ENCODE measurements around the gene KCNE4.

The KCNE4 gene

DNA sequence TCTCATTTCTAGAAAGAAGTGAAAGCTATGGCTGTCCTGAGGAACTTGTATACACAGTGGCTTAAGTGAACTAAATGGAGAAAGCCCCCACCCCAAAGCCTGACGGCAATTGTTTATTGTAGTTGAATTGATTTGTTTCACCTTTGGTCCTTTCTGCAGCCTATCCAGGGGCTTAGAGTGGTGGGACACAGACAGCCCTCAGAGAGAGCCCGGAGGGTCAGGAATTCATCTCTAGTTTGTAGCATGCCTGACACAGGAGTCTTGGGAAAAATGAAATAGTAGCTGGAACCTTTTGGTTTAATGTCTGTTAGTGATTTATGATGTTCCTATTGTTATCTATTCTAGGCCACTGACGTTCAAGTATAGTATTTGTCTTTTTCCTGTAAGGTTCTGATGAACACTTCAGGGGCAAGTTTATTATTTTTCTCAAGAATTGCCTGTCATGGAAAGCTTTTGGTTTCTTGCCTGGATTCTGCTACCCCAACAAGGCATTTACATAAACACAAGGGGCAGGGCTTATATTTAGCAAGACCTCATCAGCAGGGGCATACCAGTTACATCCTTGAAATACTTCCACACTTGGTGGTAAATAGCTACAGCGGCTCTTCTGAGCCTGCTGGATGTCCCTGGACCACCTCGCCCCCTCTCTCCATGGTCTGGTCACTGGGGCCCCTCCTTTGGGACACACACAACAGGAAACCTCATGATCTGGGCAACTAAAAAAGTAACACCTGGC lies 44.4 kb downstream of the KCNE4 start:
- TF ChIP-seq GATA2 (IDR thresholded peaks at IDR 0.05; ENCODE audit: low read depth, low read length), result no peak
- no peak for TF ChIP-seq GATA3 (IDR thresholded peaks at IDR 0.05; ENCODE audit: low read depth, low read length)

GRCh38 chr2:223097888-223098383 lies 45.9 kb downstream of the KCNE4 start:
- no peak for TF ChIP-seq GATA3 (IDR thresholded peaks at IDR 0.05; ENCODE audit: low read depth, low read length)
- TF ChIP-seq GATA2 (IDR thresholded peaks at IDR 0.05; ENCODE audit: low read depth, low read length), result no peak

DNA sequence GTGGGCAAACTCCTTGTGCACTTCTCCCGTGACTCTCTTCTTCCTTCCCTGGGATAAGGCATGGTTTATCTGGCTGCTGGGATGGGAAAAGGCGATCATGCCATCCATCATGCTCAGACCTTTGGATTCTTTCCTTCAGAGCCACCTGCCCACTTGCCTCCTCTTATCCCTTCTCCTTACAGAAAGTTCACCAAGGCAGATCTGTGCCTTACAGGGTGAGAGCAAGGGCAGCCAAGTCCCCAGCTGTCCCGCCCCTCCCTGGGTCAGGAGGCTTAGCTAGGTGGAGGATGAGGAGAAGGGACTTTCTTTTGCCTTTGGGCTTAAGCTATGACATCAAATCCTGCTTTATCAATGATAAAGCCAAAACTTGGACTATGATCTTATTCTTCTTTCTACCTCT lies 47.6 kb downstream of the KCNE4 start:
- no peak for TF ChIP-seq GATA3 (IDR thresholded peaks at IDR 0.05; ENCODE audit: low read depth, low read length)
- no peak for TF ChIP-seq GATA2 (IDR thresholded peaks at IDR 0.05; ENCODE audit: low read depth, low read length)

DNA sequence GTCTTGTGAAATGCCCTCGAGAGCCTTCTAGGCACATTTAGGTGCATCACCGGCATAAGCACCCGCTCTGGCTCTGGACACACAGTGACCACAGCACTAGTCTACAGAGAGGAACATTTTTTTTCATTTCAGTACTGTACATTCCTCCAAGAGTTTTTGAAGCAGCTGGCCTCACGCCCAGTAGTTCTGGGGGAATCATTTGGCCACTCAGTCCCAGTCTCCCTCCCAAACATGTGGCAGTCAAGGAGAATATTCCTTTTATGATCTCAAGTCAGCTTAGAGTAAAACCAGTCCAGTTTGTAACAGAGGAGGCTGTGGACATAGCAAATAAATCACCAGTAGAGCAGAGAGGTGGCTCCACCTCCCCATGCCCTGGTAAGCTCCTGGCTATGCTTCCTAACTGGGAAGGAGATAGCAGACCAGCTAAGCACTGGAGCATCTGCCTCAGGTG lies 48.1 kb downstream of the KCNE4 start:
- no peak for TF ChIP-seq GATA3 (IDR thresholded peaks at IDR 0.05; ENCODE audit: low read depth, low read length)
- no peak for TF ChIP-seq GATA2 (IDR thresholded peaks at IDR 0.05; ENCODE audit: low read depth, low read length)

DNA sequence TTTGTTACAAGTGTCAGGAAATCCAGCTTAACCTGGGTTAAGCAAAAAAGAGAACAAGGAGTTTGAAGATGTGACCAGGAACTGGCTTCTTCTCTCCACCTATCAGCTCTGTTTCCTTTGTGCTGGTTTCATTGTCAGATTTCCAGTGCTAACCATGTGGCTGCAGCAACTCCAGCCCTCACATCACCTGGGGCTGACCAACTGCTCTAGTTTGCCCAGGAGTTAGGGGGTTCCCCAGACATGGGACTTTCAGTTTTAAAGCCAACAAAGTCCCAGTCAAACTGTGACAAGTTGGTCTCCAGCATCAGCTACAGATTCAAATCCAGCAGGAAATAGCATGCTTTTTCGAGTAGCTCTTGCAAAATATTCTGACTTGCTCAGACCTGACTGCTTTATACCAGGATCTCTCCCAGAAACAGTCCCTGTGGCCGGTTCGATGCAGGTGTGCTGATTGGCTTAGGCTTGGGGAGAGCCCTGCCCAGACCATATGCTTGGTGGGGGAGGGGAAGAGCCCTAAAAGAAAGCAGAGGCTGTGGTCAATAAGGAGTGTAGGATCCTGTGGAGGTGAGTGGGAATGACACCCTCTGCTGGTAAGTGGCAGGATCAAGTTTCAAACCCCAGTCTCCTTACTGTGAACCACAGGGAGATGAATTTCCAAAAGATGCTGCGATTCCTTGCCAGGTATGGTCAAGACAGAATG lies 49.5 kb downstream of the KCNE4 start:
- TF ChIP-seq GATA3 (IDR thresholded peaks at IDR 0.05; ENCODE audit: low read depth, low read length) (no peak), GATA2 (IDR thresholded peaks at IDR 0.05; ENCODE audit: low read depth, low read length) (no peak)

DNA sequence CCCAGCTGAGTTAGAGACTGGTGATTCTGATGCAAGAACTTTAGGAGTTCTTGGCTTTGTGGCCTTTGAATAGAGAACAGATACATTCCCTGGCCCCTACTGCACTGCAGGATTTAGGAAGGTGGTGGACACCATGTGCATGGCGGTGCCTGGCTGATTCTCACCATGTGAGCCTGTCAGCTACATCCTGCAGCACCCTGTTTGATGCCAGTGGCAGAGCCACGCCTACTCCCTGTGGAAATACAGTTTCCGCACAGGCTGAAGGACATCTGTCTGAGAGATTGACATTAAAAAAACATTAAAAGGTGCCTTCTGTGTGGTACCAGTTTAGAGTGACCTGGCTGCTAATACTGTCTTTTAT lies 50.0 kb downstream of the KCNE4 start:
- TF ChIP-seq GATA3 (IDR thresholded peaks at IDR 0.05; ENCODE audit: low read depth, low read length) (no peak), GATA2 (IDR thresholded peaks at IDR 0.05; ENCODE audit: low read depth, low read length) (no peak)

- no peak for TF ChIP-seq GATA2 (IDR thresholded peaks at IDR 0.05; ENCODE audit: low read depth, low read length)
- TF ChIP-seq GATA3 (IDR thresholded peaks at IDR 0.05; ENCODE audit: low read depth, low read length), result no peak
Observed at GRCh38 chr2:223102450-223102849, 50.5 kb downstream of the KCNE4 start.

DNA sequence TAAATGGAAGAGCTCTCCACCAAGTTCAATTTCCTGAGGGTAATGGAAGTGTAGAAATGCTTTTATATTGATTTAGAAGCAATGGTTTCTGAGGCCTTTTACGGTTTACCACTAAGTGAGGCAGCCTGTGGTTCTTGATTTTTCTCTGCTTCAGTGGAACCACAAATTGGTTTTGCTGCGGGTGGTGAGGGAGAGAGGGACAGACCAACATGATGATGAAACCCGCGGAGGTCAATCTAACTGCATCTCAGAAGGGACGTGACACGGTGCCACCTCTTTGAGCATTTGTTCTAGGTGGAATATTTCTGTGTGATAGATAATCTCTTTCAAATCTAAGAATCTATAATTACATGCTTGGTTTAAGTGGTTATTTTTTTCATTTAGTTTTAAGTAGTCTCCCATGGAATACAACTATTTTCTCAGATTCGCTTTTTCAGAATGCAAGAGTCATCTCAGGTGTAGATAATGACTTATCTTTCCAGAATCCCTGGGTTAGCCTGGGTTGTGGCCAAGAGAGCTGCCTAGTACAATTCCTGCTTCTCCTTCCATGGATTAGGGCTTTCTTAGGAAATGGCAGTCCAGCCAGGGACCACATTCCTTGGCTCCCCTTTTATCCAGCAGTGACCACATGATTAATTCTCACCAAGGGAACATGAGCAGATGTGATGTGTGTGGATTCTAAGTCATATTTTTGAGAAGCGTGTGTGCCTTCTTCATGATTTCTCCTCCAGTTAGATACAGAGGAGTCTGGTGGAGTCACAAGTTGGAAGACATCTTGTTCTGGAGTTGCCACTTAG lies 52.5 kb downstream of the KCNE4 start:
- TF ChIP-seq GATA2 (IDR thresholded peaks at IDR 0.05; ENCODE audit: low read depth, low read length), result no peak
- TF ChIP-seq GATA3 (IDR thresholded peaks at IDR 0.05; ENCODE audit: low read depth, low read length), result no peak
